ENCODE data around the gene RAP1GAP. TPM values are rescaled to one million over a fixed set of nuclear protein-coding genes. Genes with fewer than 3 reads are reported as not detected.

Gene RAP1GAP
- total RNA-seq, 1 donor from 2014 or later, result 0.60 TPM

DNA sequence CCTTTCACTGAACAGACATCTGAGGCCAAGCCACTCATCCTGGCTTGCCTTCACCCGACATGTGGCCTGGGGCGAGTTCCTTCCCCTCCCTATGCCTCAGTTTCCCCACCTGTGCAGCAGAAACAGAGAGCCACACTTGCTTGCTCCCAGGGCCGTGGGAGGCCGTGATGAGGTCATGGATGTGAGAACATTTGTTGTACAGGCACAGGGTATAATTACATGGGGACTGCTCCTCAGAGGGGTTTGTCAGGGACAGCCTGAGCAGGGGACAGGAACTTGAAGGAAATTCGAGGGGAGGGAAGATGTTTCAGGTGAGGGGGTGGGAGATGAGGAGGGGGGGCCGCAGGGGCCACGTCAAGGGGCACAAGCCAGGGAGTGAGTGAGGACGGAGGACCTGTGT lies 103.9 kb downstream of the RAP1GAP start:
- no peaks in the 10 kb centered on the region for H3K36me3 Mint-ChIP-seq (ENCODE audit: low read depth)
- H3K9me3 Mint-ChIP-seq, result no peaks in the 10 kb centered on the region
- H3K27ac Mint-ChIP-seq, result no peak overlapping the region
- intact Hi-C loops (cut with micrococcal nuclease), result no loop called here
- DNase-seq, result no peak
- H3K4me1 Mint-ChIP-seq, result no peaks in the 10 kb centered on the region
- TF ChIP-seq, protein P1, sequence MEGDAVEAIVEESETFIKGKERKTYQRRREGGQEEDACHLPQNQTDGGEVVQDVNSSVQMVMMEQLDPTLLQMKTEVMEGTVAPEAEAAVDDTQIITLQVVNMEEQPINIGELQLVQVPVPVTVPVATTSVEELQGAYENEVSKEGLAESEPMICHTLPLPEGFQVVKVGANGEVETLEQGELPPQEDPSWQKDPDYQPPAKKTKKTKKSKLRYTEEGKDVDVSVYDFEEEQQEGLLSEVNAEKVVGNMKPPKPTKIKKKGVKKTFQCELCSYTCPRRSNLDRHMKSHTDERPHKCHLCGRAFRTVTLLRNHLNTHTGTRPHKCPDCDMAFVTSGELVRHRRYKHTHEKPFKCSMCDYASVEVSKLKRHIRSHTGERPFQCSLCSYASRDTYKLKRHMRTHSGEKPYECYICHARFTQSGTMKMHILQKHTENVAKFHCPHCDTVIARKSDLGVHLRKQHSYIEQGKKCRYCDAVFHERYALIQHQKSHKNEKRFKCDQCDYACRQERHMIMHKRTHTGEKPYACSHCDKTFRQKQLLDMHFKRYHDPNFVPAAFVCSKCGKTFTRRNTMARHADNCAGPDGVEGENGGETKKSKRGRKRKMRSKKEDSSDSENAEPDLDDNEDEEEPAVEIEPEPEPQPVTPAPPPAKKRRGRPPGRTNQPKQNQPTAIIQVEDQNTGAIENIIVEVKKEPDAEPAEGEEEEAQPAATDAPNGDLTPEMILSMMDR (IDR thresholded peaks at IDR 0.05), result no peak
- no peak for ATAC-seq (ENCODE audit: low read depth)
- ChIA-PET CTCF (no interaction called here), POLR2A (no interaction called here)
- H3K4me3 Mint-ChIP-seq, result no peak overlapping the region
- H3K27me3 Mint-ChIP-seq, result no peaks in the 10 kb centered on the region

DNA sequence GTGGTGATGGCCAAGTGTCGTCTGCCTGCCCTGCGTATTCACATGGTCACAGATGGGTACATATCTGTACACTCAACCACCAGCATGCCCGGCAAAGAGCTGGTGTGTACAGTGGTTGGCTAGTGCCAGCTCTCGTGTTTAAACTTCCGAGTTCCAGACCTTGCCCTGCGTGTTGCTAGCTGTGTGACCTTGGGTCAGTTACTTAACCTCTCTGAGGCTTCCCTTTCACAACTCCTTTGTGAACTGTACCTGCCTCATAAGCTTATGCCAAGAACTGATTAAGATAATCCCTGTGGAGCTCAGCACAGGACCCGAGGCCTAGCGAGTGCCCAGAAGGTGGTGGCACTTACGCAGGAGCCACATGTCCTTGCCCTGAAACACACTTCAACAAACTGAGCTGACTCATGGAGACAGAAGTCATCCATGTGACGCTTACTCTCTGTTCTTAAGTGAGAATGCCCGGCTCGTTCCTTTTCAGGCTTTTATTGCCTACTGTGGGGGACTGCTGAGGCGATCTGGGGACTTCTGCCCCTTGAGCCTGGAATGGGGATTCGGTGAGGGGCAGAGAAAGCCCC lies 104.5 kb downstream of the RAP1GAP start:
- TF ChIP-seq, protein P1 (IDR thresholded peaks at IDR 0.05), result no peak
- H3K9me3 Mint-ChIP-seq, result no peaks in the 10 kb centered on the region
- no peaks in the 10 kb centered on the region for H3K36me3 Mint-ChIP-seq (ENCODE audit: low read depth)

DNA sequence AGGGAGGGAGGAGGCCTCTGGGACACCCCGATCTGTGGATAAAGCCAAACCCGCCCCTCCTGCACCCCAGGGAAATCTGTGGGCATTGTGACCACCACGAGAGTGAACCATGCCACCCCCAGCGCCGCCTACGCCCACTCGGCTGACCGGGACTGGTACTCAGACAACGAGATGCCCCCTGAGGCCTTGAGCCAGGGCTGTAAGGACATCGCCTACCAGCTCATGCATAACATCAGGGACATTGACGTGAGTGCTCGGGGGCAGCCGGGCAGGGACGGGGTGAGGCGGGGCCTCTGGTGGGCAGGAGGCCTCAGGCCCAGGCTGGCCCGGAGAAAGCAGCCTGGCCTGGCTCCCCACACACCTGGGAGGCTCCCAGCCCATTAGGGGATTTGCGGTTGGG lies 105.2 kb downstream of the RAP1GAP start:
- Mint-ChIP-seq H3K27me3 (no peaks in the 10 kb centered on the region), H3K4me3 (no peak overlapping the region), H3K36me3 (ENCODE audit: low read depth) (no peaks in the 10 kb centered on the region), H3K9me3 (no peaks in the 10 kb centered on the region), H3K27ac (no peak overlapping the region), H3K4me1 (no peaks in the 10 kb centered on the region)
- intact Hi-C loops (cut with micrococcal nuclease), result no loop called here
- ChIA-PET CTCF (no interaction called here), POLR2A (no interaction called here)
- TF ChIP-seq, protein P1 (IDR thresholded peaks at IDR 0.05), result no peak
- ATAC-seq (ENCODE audit: low read depth) (no peak), DNase-seq (no peak)

More for the DNA sequence above, 104.5 kb downstream of the RAP1GAP start:
- ChIA-PET CTCF (no interaction called here), POLR2A (no interaction called here)
- DNase-seq (no peak), ATAC-seq (ENCODE audit: low read depth) (no peak)
- Mint-ChIP-seq H3K27me3 (no peaks in the 10 kb centered on the region), H3K4me1 (no peaks in the 10 kb centered on the region), H3K27ac (no peak overlapping the region), H3K4me3 (no peak overlapping the region)
- intact Hi-C loops (cut with micrococcal nuclease), result no loop called here

DNA sequence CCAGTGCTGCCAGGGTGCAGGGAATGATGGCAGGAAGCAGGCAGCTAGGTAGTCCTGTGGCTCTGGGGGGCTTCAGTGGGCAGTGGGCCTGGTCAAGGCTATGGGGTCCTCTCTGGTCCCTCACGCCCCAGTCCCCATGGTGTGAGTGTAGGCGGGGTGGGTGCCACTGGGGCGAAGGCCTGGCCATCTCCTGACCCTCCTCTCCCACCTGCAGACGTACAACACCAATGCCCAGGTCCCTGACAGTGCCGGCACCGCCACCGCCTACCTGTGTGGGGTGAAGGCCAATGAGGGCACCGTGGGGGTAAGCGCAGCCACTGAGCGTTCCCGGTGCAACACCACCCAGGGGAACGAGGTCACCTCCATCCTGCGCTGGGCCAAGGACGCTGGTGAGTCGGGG lies 106.3 kb downstream of the RAP1GAP start:
- DNase-seq (no peak), ATAC-seq (ENCODE audit: low read depth) (no peak)
- intact Hi-C loops (cut with micrococcal nuclease), result no loop called here
- TF ChIP-seq, protein P1 (IDR thresholded peaks at IDR 0.05), result no peak
- Mint-ChIP-seq H3K9me3 (no peaks in the 10 kb centered on the region), H3K36me3 (ENCODE audit: low read depth) (no peaks in the 10 kb centered on the region), H3K4me3 (no peak overlapping the region), H3K4me1 (no peaks in the 10 kb centered on the region), H3K27ac (no peak overlapping the region), H3K27me3 (no peaks in the 10 kb centered on the region)
- CTCF ChIA-PET, result interaction anchor here (1.2 kb wide), 1 partner anchor 21 kb away, joined by 3 read pairs; no protein-coding TSS in a partner anchor
- POLR2A ChIA-PET, result no interaction called here

DNA sequence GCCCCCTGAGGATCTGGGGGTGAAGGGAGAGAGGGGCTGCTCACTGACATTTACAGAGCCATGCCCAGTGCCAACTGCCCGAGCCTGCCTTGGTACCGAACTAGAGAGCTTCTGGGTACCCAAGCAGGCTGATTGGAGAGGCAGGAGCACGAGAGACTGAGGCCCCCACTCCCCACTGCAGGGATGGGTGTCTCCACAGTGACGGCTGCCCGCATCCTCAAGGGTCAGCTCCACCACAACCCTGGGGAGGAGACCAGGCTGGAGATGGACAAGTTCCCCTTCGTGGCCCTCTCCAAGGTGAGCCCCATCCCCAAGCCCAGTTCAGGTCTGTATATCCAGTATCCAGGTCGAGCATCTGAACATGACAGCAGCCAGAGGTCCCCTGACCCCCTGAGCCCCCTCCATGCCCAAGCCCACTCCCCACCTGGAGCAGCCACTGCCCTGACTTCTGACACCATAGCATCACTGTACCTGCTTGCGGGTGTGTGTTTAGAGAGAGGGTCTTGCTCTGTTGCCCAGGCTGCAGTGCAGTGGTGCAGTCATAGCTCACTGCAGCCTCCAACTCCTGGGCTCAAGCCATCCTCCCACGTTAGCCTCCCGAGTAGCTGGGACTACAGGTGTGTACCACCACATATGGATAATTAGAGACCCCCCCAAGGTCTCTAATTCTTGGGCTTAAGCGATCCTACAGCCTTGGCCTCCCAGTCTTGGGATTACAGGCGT lies 108.1 kb downstream of the RAP1GAP start:
- intact Hi-C loops (cut with micrococcal nuclease), result no loop called here
- ChIA-PET POLR2A (no interaction called here), CTCF (no interaction called here)
- Mint-ChIP-seq H3K36me3 (ENCODE audit: low read depth) (no peaks in the 10 kb centered on the region), H3K9me3 (no peaks in the 10 kb centered on the region), H3K4me3 (no peak overlapping the region), H3K4me1 (no peaks in the 10 kb centered on the region), H3K27me3 (peaks cover 3% of the 10 kb centered on the region), H3K27ac (no peak overlapping the region)
- TF ChIP-seq, protein P1 (IDR thresholded peaks at IDR 0.05), result no peak
- no peak for DNase-seq
- no peak for ATAC-seq (ENCODE audit: low read depth)

All from activated B cell treated with CpG ODN at 0.5 μM for 24 hours (primary cell).